H9 (cell line): ENCODE data around the gene CDCP2. TPM values are rescaled to one million over a fixed set of nuclear protein-coding genes. Genes with fewer than 3 reads are reported as not detected.

Source experiments
- DNase-seq: peaks from one replicate; pipeline ENCODE4 v3.0.0-alpha.2; 2017
- H2AFZ ChIP-seq: one replicate; pipeline ENCODE4 v1.6.1; 2013; ENCODE audit warnings: mild to moderate bottlenecking, low read length, control low read depth, moderate library complexity
- H2AK5ac ChIP-seq: 2 replicates; pipeline ENCODE4 v1.6.1; 2013; ENCODE audit warnings: low read length, control low read depth, mixed read lengths; ENCODE audit not compliant: insufficient read length
- H2BK120ac ChIP-seq: one replicate; pipeline ENCODE4 v1.6.1; 2013; ENCODE audit warnings: low read depth, mild to moderate bottlenecking, low read length, control low read depth, inconsistent platforms; ENCODE audit not compliant: poor library complexity, severe bottlenecking
- H2BK12ac ChIP-seq: 2 replicates; pipeline ENCODE4 v1.6.1; 2013; ENCODE audit warnings: low read length, control low read depth, mixed read lengths, low read depth; ENCODE audit not compliant: insufficient read length
- H2BK15ac ChIP-seq: 2 replicates; pipeline ENCODE4 v1.6.1; 2013; ENCODE audit warnings: low read depth, low read length, control low read depth
- H2BK20ac ChIP-seq: one replicate; pipeline ENCODE4 v1.6.1; 2013; ENCODE audit warnings: low read depth, mild to moderate bottlenecking, low read length, control low read depth, inconsistent platforms; ENCODE audit not compliant: poor library complexity, severe bottlenecking
- H2BK5ac ChIP-seq: 2 replicates; pipeline ENCODE4 v1.6.1; 2013; ENCODE audit warnings: low read length, control low read depth, mixed read lengths; ENCODE audit not compliant: insufficient read length
- H3K14ac ChIP-seq: 2 replicates; pipeline ENCODE4 v1.6.1; 2013; ENCODE audit warnings: low read length, control low read depth; ENCODE audit not compliant: insufficient read depth
- H3K18ac ChIP-seq: 2 replicates; pipeline ENCODE4 v1.6.1; 2013; ENCODE audit warnings: low read depth, mild to moderate bottlenecking, mixed read lengths, low read length, control low read depth; ENCODE audit not compliant: insufficient read length
- H3K23ac ChIP-seq: 2 replicates; pipeline ENCODE4 v1.6.1; 2013; ENCODE audit warnings: low read length, control low read depth, mixed read lengths, low read depth; ENCODE audit not compliant: insufficient read length
- H3K23me2 ChIP-seq: 2 replicates; pipeline ENCODE4 v1.6.1; 2013; ENCODE audit warnings: low read depth, mild to moderate bottlenecking, mixed read lengths, low read length, control low read depth; ENCODE audit not compliant: insufficient read length, poor library complexity, severe bottlenecking
- H3K27ac ChIP-seq: 2 replicates; pipeline ENCODE4 v1.5.1; 2013; ENCODE audit warnings: low read length, control low read depth, mixed read lengths, low read depth; ENCODE audit not compliant: insufficient read length
- H3K27me3 ChIP-seq: 2 replicates; pipeline ENCODE4 v1.6.1; 2013; ENCODE audit warnings: low read length, control low read depth, inconsistent platforms; ENCODE audit not compliant: insufficient read depth
- H3K4ac ChIP-seq: 2 replicates; pipeline ENCODE4 v1.6.1; 2013; ENCODE audit warnings: low read depth, mild to moderate bottlenecking, control low read depth, inconsistent platforms, low read length, moderate library complexity
- H3K4me1 ChIP-seq: 2 replicates; pipeline ENCODE4 v1.6.1; 2013; ENCODE audit warnings: low read length, control low read depth, inconsistent platforms; ENCODE audit not compliant: insufficient read depth
- H3K4me2 ChIP-seq: 2 replicates; pipeline ENCODE4 v1.6.1; 2013; ENCODE audit warnings: low read length, control low read depth, mixed read lengths; ENCODE audit not compliant: insufficient read length, insufficient read depth
- H3K56ac ChIP-seq: 2 replicates; pipeline ENCODE4 v1.6.1; 2013; ENCODE audit warnings: low read depth, mild to moderate bottlenecking, mixed read lengths, low read length, control low read depth; ENCODE audit not compliant: insufficient read length
- H3K79me1 ChIP-seq: 2 replicates; pipeline ENCODE4 v1.6.1; 2013; ENCODE audit warnings: low read depth, mild to moderate bottlenecking, moderate library complexity, low read length, control low read depth, inconsistent platforms; ENCODE audit not compliant: insufficient read depth, poor library complexity, severe bottlenecking
- H3K79me2 ChIP-seq: 2 replicates; pipeline ENCODE4 v1.6.1; 2013; ENCODE audit warnings: low read length, control low read depth, inconsistent platforms; ENCODE audit not compliant: insufficient read depth
- H3K9ac ChIP-seq: 2 replicates; pipeline ENCODE4 v1.6.1; 2013; ENCODE audit warnings: low read length, control low read depth, mixed read lengths; ENCODE audit not compliant: insufficient read length; ENCODE audit errors: extremely low read depth
- H3K9me3 ChIP-seq: one replicate; pipeline ENCODE4 v1.6.1; 2013; ENCODE audit warnings: low read depth, low read length, inconsistent platforms; ENCODE audit not compliant: control insufficient read depth
- H3T11ph ChIP-seq: one replicate; pipeline ENCODE4 v1.6.1; 2013; ENCODE audit warnings: mild to moderate bottlenecking, low read length, control low read depth, inconsistent platforms
- H4K20me1 ChIP-seq: one replicate; pipeline ENCODE4 v1.6.1; 2013; ENCODE audit not compliant: control insufficient read depth, insufficient read length, insufficient read depth
- H4K5ac ChIP-seq: 2 replicates; pipeline ENCODE4 v1.6.1; 2013; ENCODE audit warnings: low read depth, mild to moderate bottlenecking, mixed read lengths, low read length, control low read depth; ENCODE audit not compliant: insufficient read length
- H4K8ac ChIP-seq: replicated peaks from 2 replicates; pipeline ENCODE4 v1.6.1; 2013; ENCODE audit warnings: low read length, control low read depth, mixed read lengths, low read depth; ENCODE audit not compliant: insufficient read length
- H4K91ac ChIP-seq: 2 replicates; pipeline ENCODE4 v1.6.1; 2013; ENCODE audit warnings: low read depth, mild to moderate bottlenecking, moderate library complexity, mixed read lengths, low read length, control low read depth; ENCODE audit not compliant: insufficient read length
- H3K27ac Mint-ChIP-seq, 3 experiments: 2 replicates in 2 of 3; 3 replicates in 1 of 3; pipeline ENCODE4 v1.8.0; 2020 to 2021; ENCODE audit warnings: mixed read lengths in 3 of 3, mild to moderate bottlenecking in 1 of 3, moderate library complexity in 1 of 3
- H3K27me3 Mint-ChIP-seq: 2 replicates; pipeline ENCODE4 v1.8.0; 2021; ENCODE audit warnings: low read depth, mild to moderate bottlenecking, moderate library complexity, mixed read lengths
- H3K36me3 Mint-ChIP-seq, 3 experiments: 2 replicates in 2 of 3; 3 replicates in 1 of 3; pipeline ENCODE4 v1.8.0; 2020 to 2021; ENCODE audit warnings: low read depth in 3 of 3, mixed read lengths in 3 of 3; ENCODE audit not compliant: insufficient read depth in 1 of 3
- H3K4me1 Mint-ChIP-seq, 2 experiments: 2 replicates each; pipeline ENCODE4 v1.8.0; 2020; ENCODE audit warnings: mixed read lengths in 2 of 2
- H3K4me3 Mint-ChIP-seq, 2 experiments: 2 replicates in 1 of 2; 3 replicates in 1 of 2; pipeline ENCODE4 v1.8.0; 2020 to 2021; ENCODE audit warnings: mild to moderate bottlenecking in 2 of 2, mixed read lengths in 2 of 2, moderate library complexity in 1 of 2
- H3K9me3 Mint-ChIP-seq, 2 experiments: 2 replicates in 1 of 2; 3 replicates in 1 of 2; pipeline ENCODE4 v1.8.0; 2020; ENCODE audit warnings: mild to moderate bottlenecking in 2 of 2, mixed read lengths in 2 of 2, moderate library complexity in 1 of 2
- WGBS: extraction: QIAGEN DNeasy Blood & Tissue Kit; methylation state at CpG from one replicate; pipeline ENCODE4 v1.1.7; 2013; ENCODE audit warnings: missing lambda C conversion rate, low lambda C conversion rate, mixed read lengths; ENCODE audit not compliant: insufficient read length; ENCODE audit errors: extremely low coverage; 5-methylcytosine and 5-hydroxymethylcytosine counted together
- total RNA-seq: library from RNA; stranded (reverse); gene quantifications from 2 replicates; pipeline ENCODE4 v1.2.1, GENCODE V29; 2021
- TF ChIP-seq, protein P1 (sequence below): fragments of 200-600 bp; sonication (generic); conservative IDR thresholded peaks from 3 replicates; pipeline ENCODE4 v1.8.0; 2021; ENCODE audit warnings: antibody characterized with exemption, mild to moderate bottlenecking

CDCP2 gene
- total RNA-seq, 1 experiment from 2014 or later, result not detected

DNA sequence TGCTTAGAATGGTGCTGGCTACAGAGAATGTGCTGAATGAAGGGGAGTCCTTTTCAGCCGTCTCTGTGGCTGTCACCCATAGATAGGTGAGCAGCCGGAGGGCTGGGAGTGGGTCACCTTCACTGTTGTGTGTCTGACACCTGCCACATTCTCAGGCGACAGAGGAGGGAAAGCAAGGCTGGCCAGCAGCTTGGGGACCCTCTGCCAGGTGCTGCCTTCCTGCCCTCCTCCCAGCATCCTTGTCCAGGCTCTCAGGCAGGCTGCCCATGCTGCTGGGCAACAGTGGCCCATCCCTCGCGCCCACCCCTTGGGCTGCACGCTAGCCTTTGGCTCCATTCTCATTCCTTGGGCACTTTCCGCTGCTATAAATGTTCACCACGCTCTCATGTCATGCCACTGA, 24.9 kb upstream of the CDCP2 start:
- H3K4me2 ChIP-seq, result no peak overlapping the region
- H3K4me1 ChIP-seq, result no peaks in the 10 kb centered on the region
- Mint-ChIP-seq H3K27ac (peak overlapping the region in 1 of 3 experiments; percentile 93; a peak in 1 of 7 replicates), H3K36me3 (peaks cover 0 to 4% (median 0%) of the 10 kb centered on the region in 3 experiments; a peak in 4 of 7 replicates), H3K4me1 (peaks cover 2% of the 10 kb centered on the region in 2 experiments), H3K27me3 (no peaks in the 10 kb centered on the region), H3K4me3 (no peak overlapping the region), H3K9me3 (no peaks in the 10 kb centered on the region)
- no peak overlapping the region for H3K56ac ChIP-seq
- H2AFZ ChIP-seq, result no peak overlapping the region
- no peak overlapping the region for H3T11ph ChIP-seq
- no peak for DNase-seq
- no peak overlapping the region for H2BK120ac ChIP-seq
- H2BK5ac ChIP-seq, result no peak overlapping the region
- no peak overlapping the region for H4K91ac ChIP-seq
- TF ChIP-seq, protein P1, sequence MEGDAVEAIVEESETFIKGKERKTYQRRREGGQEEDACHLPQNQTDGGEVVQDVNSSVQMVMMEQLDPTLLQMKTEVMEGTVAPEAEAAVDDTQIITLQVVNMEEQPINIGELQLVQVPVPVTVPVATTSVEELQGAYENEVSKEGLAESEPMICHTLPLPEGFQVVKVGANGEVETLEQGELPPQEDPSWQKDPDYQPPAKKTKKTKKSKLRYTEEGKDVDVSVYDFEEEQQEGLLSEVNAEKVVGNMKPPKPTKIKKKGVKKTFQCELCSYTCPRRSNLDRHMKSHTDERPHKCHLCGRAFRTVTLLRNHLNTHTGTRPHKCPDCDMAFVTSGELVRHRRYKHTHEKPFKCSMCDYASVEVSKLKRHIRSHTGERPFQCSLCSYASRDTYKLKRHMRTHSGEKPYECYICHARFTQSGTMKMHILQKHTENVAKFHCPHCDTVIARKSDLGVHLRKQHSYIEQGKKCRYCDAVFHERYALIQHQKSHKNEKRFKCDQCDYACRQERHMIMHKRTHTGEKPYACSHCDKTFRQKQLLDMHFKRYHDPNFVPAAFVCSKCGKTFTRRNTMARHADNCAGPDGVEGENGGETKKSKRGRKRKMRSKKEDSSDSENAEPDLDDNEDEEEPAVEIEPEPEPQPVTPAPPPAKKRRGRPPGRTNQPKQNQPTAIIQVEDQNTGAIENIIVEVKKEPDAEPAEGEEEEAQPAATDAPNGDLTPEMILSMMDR, result no peak
- H3K9me3 ChIP-seq, result no peaks in the 10 kb centered on the region
- no peaks in the 10 kb centered on the region for H3K27me3 ChIP-seq
- no peak overlapping the region for H2BK12ac ChIP-seq
- no peak overlapping the region for H3K18ac ChIP-seq
- H3K4ac ChIP-seq, result no peak overlapping the region
- no peak overlapping the region for H2BK20ac ChIP-seq
- no peaks in the 10 kb centered on the region for H3K79me2 ChIP-seq
- H4K8ac ChIP-seq, result no peak overlapping the region
- no peaks in the 10 kb centered on the region for H3K79me1 ChIP-seq
- H3K14ac ChIP-seq, result no peak overlapping the region
- H2AK5ac ChIP-seq, result no peak overlapping the region
- no peak overlapping the region for H3K27ac ChIP-seq
- no CpG with 5 or more reads among the region's 8 CpGs for WGBS
- no peak overlapping the region for H3K9ac ChIP-seq
- no peaks in the 10 kb centered on the region for H4K20me1 ChIP-seq
- H4K5ac ChIP-seq, result no peak overlapping the region
- H3K23ac ChIP-seq, result no peak overlapping the region
- H3K23me2 ChIP-seq, result no peaks in the 10 kb centered on the region
- no peak overlapping the region for H2BK15ac ChIP-seq
